HepG2 (cell line): ENCODE measurements around the gene ATP6V0A1. TPM values are rescaled to one million over a fixed set of nuclear protein-coding genes. Genes with fewer than 3 reads are reported as not detected.

Experiments used
- ATF2 ChIP-seq: sonication (generic); formaldehyde crosslinking; IDR thresholded peaks from 2 replicates; pipeline ENCODE4 v1.4.0; 2020; ENCODE audit warnings: missing genetic modification reagents
- CEBPG ChIP-seq: IDR thresholded peaks from 2 replicates; pipeline ENCODE4 v1.6.1; 2016
- FIP1L1 ChIP-seq: fragments of 200-400 bp; formaldehyde crosslinking; IDR thresholded peaks from 2 replicates; pipeline ENCODE4 v1.6.1; 2018; ENCODE audit warnings: low read depth, mild to moderate bottlenecking, low read length, moderate library complexity, borderline replicate concordance; ENCODE audit not compliant: insufficient read depth
- FOXM1 ChIP-seq: sonication (generic); formaldehyde crosslinking; IDR thresholded peaks from 2 replicates; pipeline ENCODE4 v1.5.0; 2020; ENCODE audit warnings: missing genetic modification reagents
- HMG20B ChIP-seq: conservative IDR thresholded peaks from 2 replicates; pipeline ENCODE4 v1.6.1; 2016; ENCODE audit warnings: missing genetic modification reagents, missing compliant biosample characterization
- HMGXB3 ChIP-seq: sonication (generic); formaldehyde crosslinking; IDR thresholded peaks from 2 replicates; pipeline ENCODE4 v1.4.0; 2020; ENCODE audit warnings: missing genetic modification reagents, borderline replicate concordance
- RCOR2 ChIP-seq: IDR thresholded peaks from 2 replicates; pipeline ENCODE4 v1.6.1; 2016; ENCODE audit warnings: missing biosample characterization, missing genetic modification reagents
- YEATS4 ChIP-seq: sonication (generic); formaldehyde crosslinking; IDR thresholded peaks from 2 replicates; pipeline ENCODE4 v1.4.0; 2020; ENCODE audit warnings: missing genetic modification reagents, borderline replicate concordance
- ZBTB46 ChIP-seq: sonication (generic); formaldehyde crosslinking; IDR thresholded peaks from 2 replicates; pipeline ENCODE4 v1.4.0; 2020; ENCODE audit warnings: mild to moderate bottlenecking, missing genetic modification reagents, borderline replicate concordance
- ZNF124 ChIP-seq: sonication (generic); formaldehyde crosslinking; IDR thresholded peaks from 2 replicates; pipeline ENCODE4 v1.4.0; 2020; ENCODE audit warnings: missing genetic modification reagents
- ZNF337 ChIP-seq: sonication (generic); formaldehyde crosslinking; IDR thresholded peaks from 2 replicates; pipeline ENCODE4 v1.5.1; 2020; ENCODE audit warnings: missing genetic modification reagents, low read depth, mild to moderate bottlenecking, borderline replicate concordance
- ZNF589 ChIP-seq: sonication (generic); formaldehyde crosslinking; conservative IDR thresholded peaks from 2 replicates; pipeline ENCODE4 v1.8.0; 2022; ENCODE audit warnings: mild to moderate bottlenecking, moderate library complexity, missing genetic modification reagents
- ZSCAN29 ChIP-seq: sonication (generic); formaldehyde crosslinking; conservative IDR thresholded peaks from 2 replicates; pipeline ENCODE4 v1.4.0; 2020; ENCODE audit warnings: mild to moderate bottlenecking, missing genetic modification reagents
- polyA plus RNA-seq, 8 experiments: library from polyadenylated mRNA; depleted of rRNA in 3 of 8; stranded (reverse) in 7 of 8; unstranded in 1 of 8; fragments of >200 nt; fragmentation: Illumina TruSeq in 4 of 8; extraction: Trizol in 4 of 8; gene quantifications; 2 replicates each; pipeline versions ENCODE4 v1.2.1 to v1.2.3, GENCODE V29; 2011 to 2016; ENCODE audit warnings: low read depth in 4 of 8, missing spikeins in 1 of 8, mixed read lengths in 1 of 8; ENCODE audit not compliant: insufficient read depth in 1 of 8
- total RNA-seq, 5 experiments: library from RNA; depleted of rRNA; stranded (reverse); fragments of >200 nt; fragmentation: Illumina TruSeq; extraction: Trizol; gene quantifications; 2 replicates each; pipeline ENCODE4 v1.2.3, GENCODE V29; 2016; ENCODE audit warnings: low read depth in 1 of 5
- TF ChIP-seq, protein P1 (sequence below): sonication (generic); formaldehyde crosslinking; IDR thresholded peaks from 2 replicates; pipeline ENCODE4 v1.4.0; 2020; ENCODE audit warnings: missing genetic modification reagents, borderline replicate concordance
- TF ChIP-seq, protein P2 (sequence below): sonication (generic); formaldehyde crosslinking; IDR thresholded peaks from 2 replicates; pipeline ENCODE4 v1.4.0; 2020; ENCODE audit warnings: mild to moderate bottlenecking, missing genetic modification reagents

The ATP6V0A1 gene
- total and polyA plus RNA-seq, 2 of the 13 experiments (the other 11 are each of a cell fraction or from before 2014, with no cell fraction given), result 27.9 to 54.1 TPM

- TF ChIP-seq ZNF124 (CRISPR knock-in tag) (peak; percentile 77; the same call in 1 of the 2 replicates), ZNF337 (CRISPR knock-in tag) (no peak), ATF2 (CRISPR knock-in tag) (peak; percentile 54), YEATS4 (peak; percentile 55; the same call in 1 of the 2 replicates), ZSCAN29 (CRISPR knock-in tag) (peak; percentile 67; the same call in 1 of the 2 replicates), HMG20B (peak; percentile 74; the same call in 1 of the 2 replicates), CEBPG (CRISPR knock-in tag) (peak; percentile 68), ZNF589 (CRISPR knock-in tag) (0 out of 2 replicates have a peak, but pooled peaks have one; percentile 46), HMGXB3 (CRISPR knock-in tag) (0 out of 2 replicates have a peak, but pooled peaks have one; percentile 39), ZBTB46 (CRISPR knock-in tag) (no peak), FOXM1 (CRISPR knock-in tag) (no peak), FIP1L1 (no peak), RCOR2 (CRISPR knock-in tag) (peak; percentile 92)
- TF ChIP-seq, protein P1, sequence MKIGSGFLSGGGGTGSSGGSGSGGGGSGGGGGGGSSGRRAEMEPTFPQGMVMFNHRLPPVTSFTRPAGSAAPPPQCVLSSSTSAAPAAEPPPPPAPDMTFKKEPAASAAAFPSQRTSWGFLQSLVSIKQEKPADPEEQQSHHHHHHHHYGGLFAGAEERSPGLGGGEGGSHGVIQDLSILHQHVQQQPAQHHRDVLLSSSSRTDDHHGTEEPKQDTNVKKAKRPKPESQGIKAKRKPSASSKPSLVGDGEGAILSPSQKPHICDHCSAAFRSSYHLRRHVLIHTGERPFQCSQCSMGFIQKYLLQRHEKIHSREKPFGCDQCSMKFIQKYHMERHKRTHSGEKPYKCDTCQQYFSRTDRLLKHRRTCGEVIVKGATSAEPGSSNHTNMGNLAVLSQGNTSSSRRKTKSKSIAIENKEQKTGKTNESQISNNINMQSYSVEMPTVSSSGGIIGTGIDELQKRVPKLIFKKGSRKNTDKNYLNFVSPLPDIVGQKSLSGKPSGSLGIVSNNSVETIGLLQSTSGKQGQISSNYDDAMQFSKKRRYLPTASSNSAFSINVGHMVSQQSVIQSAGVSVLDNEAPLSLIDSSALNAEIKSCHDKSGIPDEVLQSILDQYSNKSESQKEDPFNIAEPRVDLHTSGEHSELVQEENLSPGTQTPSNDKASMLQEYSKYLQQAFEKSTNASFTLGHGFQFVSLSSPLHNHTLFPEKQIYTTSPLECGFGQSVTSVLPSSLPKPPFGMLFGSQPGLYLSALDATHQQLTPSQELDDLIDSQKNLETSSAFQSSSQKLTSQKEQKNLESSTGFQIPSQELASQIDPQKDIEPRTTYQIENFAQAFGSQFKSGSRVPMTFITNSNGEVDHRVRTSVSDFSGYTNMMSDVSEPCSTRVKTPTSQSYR (CRISPR knock-in tag), result peak; percentile 53; the same call in 1 of the 2 replicates
- TF ChIP-seq, protein P2, sequence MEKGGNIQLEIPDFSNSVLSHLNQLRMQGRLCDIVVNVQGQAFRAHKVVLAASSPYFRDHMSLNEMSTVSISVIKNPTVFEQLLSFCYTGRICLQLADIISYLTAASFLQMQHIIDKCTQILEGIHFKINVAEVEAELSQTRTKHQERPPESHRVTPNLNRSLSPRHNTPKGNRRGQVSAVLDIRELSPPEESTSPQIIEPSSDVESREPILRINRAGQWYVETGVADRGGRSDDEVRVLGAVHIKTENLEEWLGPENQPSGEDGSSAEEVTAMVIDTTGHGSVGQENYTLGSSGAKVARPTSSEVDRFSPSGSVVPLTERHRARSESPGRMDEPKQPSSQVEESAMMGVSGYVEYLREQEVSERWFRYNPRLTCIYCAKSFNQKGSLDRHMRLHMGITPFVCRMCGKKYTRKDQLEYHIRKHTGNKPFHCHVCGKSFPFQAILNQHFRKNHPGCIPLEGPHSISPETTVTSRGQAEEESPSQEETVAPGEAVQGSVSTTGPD (CRISPR knock-in tag), result peak; percentile 99
These were observed 25.6 kb downstream of the ATP6V0A1 start (continued) for GRCh38 chr17:42484304-42484703.
